Brain microvascular endothelial cell (primary cell): ENCODE measurements around the gene EMP3.
"Not testable (repeated sequence)": the region's sequence is repeated elsewhere in the genome, so short reads cannot be mapped to it uniquely, and the experiment has no call there.

Experiments used
- DNase-seq: peaks from one replicate; pipeline ENCODE4 v3.0.0-alpha.2; 2020
- H3K27ac ChIP-seq: fragments of 250-450 bp; sonication (Bioruptor Pico); 2 replicates; pipeline ENCODE4 v1.5.1; 2020; ENCODE audit warnings: mild to moderate bottlenecking, moderate library complexity
- H3K27me3 ChIP-seq: fragments of 250-450 bp; sonication (Bioruptor Pico); replicated peaks from 2 replicates; pipeline ENCODE4 v1.5.1; 2020; ENCODE audit warnings: mild to moderate bottlenecking
- H3K36me3 ChIP-seq: fragments of 250-450 bp; sonication (Bioruptor Pico); replicated peaks from 2 replicates; pipeline ENCODE4 v1.5.1; 2020; ENCODE audit warnings: mild to moderate bottlenecking
- H3K4me3 ChIP-seq: 2 replicates; pipeline ENCODE4 v1.5.1; 2011; ENCODE audit warnings: low read depth, mild to moderate bottlenecking, control low read depth, low read length, moderate library complexity
- CTCF ChIP-seq: IDR thresholded peaks from 2 replicates; pipeline ENCODE4 v1.5.1; 2011; ENCODE audit warnings: low read depth, mild to moderate bottlenecking, moderate library complexity, low read length, control low read depth, inconsistent platforms; ENCODE audit errors: missing control alignments
- in situ Hi-C: cut with HindIII; loops from 2 replicates; pipeline ENCODE4 v1.10.0; 2017; ENCODE audit warnings: low sequenced_read_pairs, low pct_ligation_motif_present

Gene EMP3

DNA sequence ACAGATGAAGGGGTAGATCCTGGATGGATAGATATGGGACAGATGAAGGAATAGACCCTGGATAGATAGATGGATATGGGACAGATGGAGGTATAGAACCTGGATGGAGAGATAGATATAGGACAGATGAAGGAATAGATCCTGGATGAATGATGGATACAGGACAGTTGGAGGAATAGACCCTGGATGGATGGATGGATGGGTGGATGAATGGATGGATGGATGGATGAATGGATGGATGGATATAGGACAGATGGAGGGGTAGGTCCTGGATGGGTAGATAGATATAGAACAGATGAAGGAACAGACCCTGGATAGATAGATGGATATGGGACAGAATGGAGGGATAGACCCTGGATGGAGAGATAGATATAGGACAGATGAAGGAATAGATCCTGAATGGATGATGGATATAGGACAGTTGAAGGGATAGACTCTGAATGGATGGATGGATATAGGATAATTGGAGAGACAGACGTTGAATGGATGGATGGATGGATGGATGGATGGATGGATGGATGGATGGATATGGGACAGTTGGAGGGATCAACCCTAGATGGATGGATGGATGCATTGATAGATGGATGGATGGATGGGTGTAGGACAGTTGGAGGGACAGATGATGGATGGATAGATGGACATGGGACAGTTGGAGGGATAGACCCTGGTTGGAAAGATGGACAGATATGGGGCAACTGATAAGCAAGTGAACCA lies 23.3 kb upstream of the EMP3 start:
- DNase-seq = no peak
- TF ChIP-seq CTCF = no peak

DNA sequence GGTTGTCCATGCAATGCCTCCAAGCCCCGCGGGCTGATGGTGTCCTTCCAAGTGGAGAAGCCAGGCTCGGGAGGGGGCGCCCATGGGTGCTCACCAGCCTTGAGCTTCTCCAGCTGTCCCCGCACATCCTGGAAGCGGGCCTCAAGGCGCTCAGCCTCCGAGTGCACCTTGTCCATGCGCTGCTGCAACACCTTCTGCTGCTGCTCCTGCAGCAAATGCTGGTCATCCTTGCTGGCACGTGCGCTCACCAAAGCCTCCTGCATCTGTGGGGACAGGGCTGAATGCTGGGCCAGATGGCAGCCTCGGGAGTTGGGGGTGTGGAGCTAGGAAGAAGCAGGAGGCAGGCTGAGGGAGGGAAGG lies 22.8 kb upstream of the EMP3 start:
- DNase-seq = no peak
- no peaks in the 10 kb centered on the region for H3K27me3 ChIP-seq
- H3K27ac ChIP-seq = no peak overlapping the region
- TF ChIP-seq CTCF = no peak
- no peaks in the 10 kb centered on the region for H3K36me3 ChIP-seq
- no peak overlapping the region for H3K4me3 ChIP-seq
- in situ Hi-C loops = no loop called here

More for the DNA sequence above, 23.3 kb upstream of the EMP3 start:
- Histone ChIP-seq H3K4me3 (no peak overlapping the region), H3K36me3 (no peaks in the 10 kb centered on the region), H3K27ac (no peak overlapping the region), H3K27me3 (no peaks in the 10 kb centered on the region)
- in situ Hi-C loops = no loop called here

- in situ Hi-C loops = no loop called here
- H3K27me3 ChIP-seq = no peaks in the 10 kb centered on the region
Observed at GRCh38 chr19:48303367-48303766, 22.0 kb upstream of the EMP3 start.

DNA sequence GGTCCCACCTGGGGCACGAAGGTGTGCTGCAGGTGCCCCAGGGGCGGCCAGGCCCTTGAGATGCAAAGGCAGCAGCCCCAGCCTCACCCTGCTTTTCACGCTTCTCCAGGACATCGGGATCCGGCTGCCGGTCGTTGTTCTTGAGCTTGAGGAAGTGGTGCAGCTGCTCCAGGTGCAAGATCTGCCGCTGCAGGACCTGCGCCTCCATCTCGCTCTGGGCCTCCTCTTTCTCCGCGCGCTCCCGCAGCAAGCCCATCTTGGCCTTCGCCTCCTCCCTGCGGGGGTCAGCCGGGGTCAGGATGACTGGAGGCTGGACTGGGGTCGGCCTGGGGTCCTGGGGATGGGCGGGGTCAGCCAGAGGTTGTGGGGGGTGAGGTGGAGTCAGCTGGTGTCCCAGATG lies 21.5 kb upstream of the EMP3 start:
- Histone ChIP-seq H3K27me3 (no peaks in the 10 kb centered on the region), H3K36me3 (no peaks in the 10 kb centered on the region), H3K27ac (no peak overlapping the region), H3K4me3 (no peak overlapping the region)
- no peak for DNase-seq
- no peak for TF ChIP-seq CTCF
- in situ Hi-C loops = no loop called here

More at GRCh38 chr19:48303367-48303766, 22.0 kb upstream of the EMP3 start:
- Histone ChIP-seq H3K4me3 (no peak overlapping the region), H3K27ac (no peak overlapping the region), H3K36me3 (no peaks in the 10 kb centered on the region)
- TF ChIP-seq CTCF = no peak
- no peak for DNase-seq

GRCh38 chr19:48308631-48309586 lies 16.4 kb upstream of the EMP3 start:
- in situ Hi-C loops = no loop called here
- DNase-seq = no peak
- H3K36me3 ChIP-seq = no peaks in the 10 kb centered on the region
- no peak overlapping the region for H3K4me3 ChIP-seq
- no peak overlapping the region for H3K27ac ChIP-seq
- no peaks in the 10 kb centered on the region for H3K27me3 ChIP-seq
- TF ChIP-seq CTCF = peak; percentile 70

- H3K27me3 ChIP-seq, H3K4me3 ChIP-seq, in situ Hi-C loops, H3K36me3 ChIP-seq, DNase-seq, H3K27ac ChIP-seq: not testable (repeated sequence)
Observed at GRCh38 chr19:48309731-48310130, 15.6 kb upstream of the EMP3 start.
